HepG2 (cell line): ENCODE measurements around the gene CALHM5. TPM values are rescaled to one million over a fixed set of nuclear protein-coding genes. Genes with fewer than 3 reads are reported as not detected.

Experiments used
- FOXP1 ChIP-seq, 2 experiments: fragments of 450-650 bp in 1 of 2; IDR thresholded peaks; 2 replicates each; pipeline ENCODE4 v1.6.1; 2017 to 2018; ENCODE audit warnings: antibody characterized with exemption in 1 of 2
- HIC2 ChIP-seq: sonication (generic); formaldehyde crosslinking; IDR thresholded peaks from 2 replicates; pipeline ENCODE4 v1.9.0; 2022; ENCODE audit warnings: low read depth, missing genetic modification reagents
- ISL2 ChIP-seq: sonication (generic); formaldehyde crosslinking; IDR thresholded peaks from 2 replicates; pipeline ENCODE4 v1.5.0; 2020; ENCODE audit warnings: missing genetic modification reagents
- MED1 ChIP-seq: sonication (generic); formaldehyde crosslinking; IDR thresholded peaks from 2 replicates; pipeline ENCODE4 v1.4.0; 2020; ENCODE audit warnings: missing genetic modification reagents
- NCOR1 ChIP-seq: fragments of 200-600 bp; sonication (generic); IDR thresholded peaks from 2 replicates; pipeline ENCODE4 v1.7.0; 2017; ENCODE audit warnings: antibody characterized with exemption, low read length, borderline replicate concordance
- NR2F2 ChIP-seq: IDR thresholded peaks from 2 replicates; pipeline ENCODE4 v1.6.1; 2012; ENCODE audit warnings: low read depth, inconsistent platforms, borderline replicate concordance
- STAT5B ChIP-seq: sonication (generic); formaldehyde crosslinking; IDR thresholded peaks from 2 replicates; pipeline ENCODE4 v1.4.0; 2020; ENCODE audit warnings: missing genetic modification reagents
- TCF7 ChIP-seq: sonication (generic); IDR thresholded peaks from 2 replicates; pipeline ENCODE4 v1.6.1; 2016; ENCODE audit warnings: antibody characterized with exemption, low read depth
- XRCC5 ChIP-seq: fragments of 200-400 bp; formaldehyde crosslinking; optimal IDR thresholded peaks from 2 replicates; pipeline ENCODE3; 2017; ENCODE audit warnings: mild to moderate bottlenecking, low read length
- ZEB1 ChIP-seq: IDR thresholded peaks from 2 replicates; pipeline ENCODE4 v1.6.1; 2012; ENCODE audit warnings: mild to moderate bottlenecking, low read depth, inconsistent platforms; ENCODE audit not compliant: insufficient replicate concordance
- ZNF335 ChIP-seq: sonication (generic); formaldehyde crosslinking; IDR thresholded peaks from 2 replicates; pipeline ENCODE4 v1.4.0; 2020; ENCODE audit warnings: missing genetic modification reagents
- ZNF441 ChIP-seq: sonication (generic); formaldehyde crosslinking; IDR thresholded peaks from 2 replicates; pipeline ENCODE4 v1.7.0; 2021; ENCODE audit warnings: missing genetic modification reagents, borderline replicate concordance
- ZNF614 ChIP-seq: IDR thresholded peaks from 2 replicates; pipeline ENCODE4 v1.6.1; 2018; ENCODE audit warnings: missing biosample characterization, missing genetic modification reagents, inconsistent platforms, borderline replicate concordance
- ZNF703 ChIP-seq: sonication (generic); formaldehyde crosslinking; IDR thresholded peaks from 2 replicates; pipeline ENCODE4 v1.5.1; 2020; ENCODE audit warnings: missing genetic modification reagents, mild to moderate bottlenecking, moderate library complexity, borderline replicate concordance
- polyA plus RNA-seq, 8 experiments: library from polyadenylated mRNA; depleted of rRNA in 3 of 8; stranded (reverse) in 7 of 8; unstranded in 1 of 8; fragments of >200 nt; fragmentation: Illumina TruSeq in 4 of 8; extraction: Trizol in 4 of 8; gene quantifications; 2 replicates each; pipeline versions ENCODE4 v1.2.1 to v1.2.3, GENCODE V29; 2011 to 2016; ENCODE audit warnings: low read depth in 4 of 8, missing spikeins in 1 of 8, mixed read lengths in 1 of 8; ENCODE audit not compliant: insufficient read depth in 1 of 8
- total RNA-seq, 5 experiments: library from RNA; depleted of rRNA; stranded (reverse); fragments of >200 nt; fragmentation: Illumina TruSeq; extraction: Trizol; gene quantifications; 2 replicates each; pipeline ENCODE4 v1.2.3, GENCODE V29; 2016; ENCODE audit warnings: low read depth in 1 of 5
- TF ChIP-seq, protein P1 (sequence below): IDR thresholded peaks from 2 replicates; pipeline ENCODE4 v1.6.1; 2018; ENCODE audit warnings: missing genetic modification reagents, mild to moderate bottlenecking, missing compliant biosample characterization
- TF ChIP-seq, protein P2 (sequence below): IDR thresholded peaks from 2 replicates; pipeline ENCODE4 v1.4.0; 2020; ENCODE audit warnings: mild to moderate bottlenecking, missing genetic modification reagents
- TF ChIP-seq, protein P3 (sequence below): sonication (generic); formaldehyde crosslinking; IDR thresholded peaks from 2 replicates; pipeline ENCODE4 v1.4.0; 2020; ENCODE audit warnings: mild to moderate bottlenecking, missing genetic modification reagents, borderline replicate concordance

The CALHM5 gene
- total and polyA plus RNA-seq, 2 of the 13 experiments (the other 11 are each of a cell fraction or from before 2014, with no cell fraction given), result not detected

DNA sequence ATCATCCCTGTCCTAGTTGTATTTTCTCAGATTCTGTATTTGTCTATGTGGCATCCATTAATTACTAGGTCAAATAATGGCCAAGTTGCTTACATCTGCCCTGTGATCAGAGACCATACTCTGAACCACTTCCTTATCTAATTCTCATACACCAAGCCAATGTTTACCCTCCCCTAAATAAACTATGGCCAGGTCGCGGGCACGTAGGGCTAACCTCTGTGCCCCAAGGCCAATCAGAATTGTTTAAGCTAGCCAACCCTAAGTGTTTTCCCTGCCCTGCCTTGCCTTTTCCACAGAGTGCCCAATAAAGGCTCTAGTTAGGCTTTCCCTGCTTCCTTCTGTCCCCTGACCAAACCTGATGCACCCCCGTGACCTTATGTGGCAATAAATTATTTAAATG lies 39.4 kb downstream of the CALHM5 start (continued):
- TF ChIP-seq NR2F2, result peak; percentile 86; the same call in 1 of the 2 replicates
- no peak for TF ChIP-seq XRCC5
- TF ChIP-seq ZNF703, result no peak
- TF ChIP-seq, protein P1, sequence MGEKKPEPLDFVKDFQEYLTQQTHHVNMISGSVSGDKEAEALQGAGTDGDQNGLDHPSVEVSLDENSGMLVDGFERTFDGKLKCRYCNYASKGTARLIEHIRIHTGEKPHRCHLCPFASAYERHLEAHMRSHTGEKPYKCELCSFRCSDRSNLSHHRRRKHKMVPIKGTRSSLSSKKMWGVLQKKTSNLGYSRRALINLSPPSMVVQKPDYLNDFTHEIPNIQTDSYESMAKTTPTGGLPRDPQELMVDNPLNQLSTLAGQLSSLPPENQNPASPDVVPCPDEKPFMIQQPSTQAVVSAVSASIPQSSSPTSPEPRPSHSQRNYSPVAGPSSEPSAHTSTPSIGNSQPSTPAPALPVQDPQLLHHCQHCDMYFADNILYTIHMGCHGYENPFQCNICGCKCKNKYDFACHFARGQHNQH (CRISPR knock-in tag), result peak; percentile 63; the same call in 1 of the 2 replicates
- TF ChIP-seq ZEB1, result no peak
- peak; percentile 54; the same call in 1 of the 2 replicates for TF ChIP-seq ZNF335
- TF ChIP-seq, protein P2, sequence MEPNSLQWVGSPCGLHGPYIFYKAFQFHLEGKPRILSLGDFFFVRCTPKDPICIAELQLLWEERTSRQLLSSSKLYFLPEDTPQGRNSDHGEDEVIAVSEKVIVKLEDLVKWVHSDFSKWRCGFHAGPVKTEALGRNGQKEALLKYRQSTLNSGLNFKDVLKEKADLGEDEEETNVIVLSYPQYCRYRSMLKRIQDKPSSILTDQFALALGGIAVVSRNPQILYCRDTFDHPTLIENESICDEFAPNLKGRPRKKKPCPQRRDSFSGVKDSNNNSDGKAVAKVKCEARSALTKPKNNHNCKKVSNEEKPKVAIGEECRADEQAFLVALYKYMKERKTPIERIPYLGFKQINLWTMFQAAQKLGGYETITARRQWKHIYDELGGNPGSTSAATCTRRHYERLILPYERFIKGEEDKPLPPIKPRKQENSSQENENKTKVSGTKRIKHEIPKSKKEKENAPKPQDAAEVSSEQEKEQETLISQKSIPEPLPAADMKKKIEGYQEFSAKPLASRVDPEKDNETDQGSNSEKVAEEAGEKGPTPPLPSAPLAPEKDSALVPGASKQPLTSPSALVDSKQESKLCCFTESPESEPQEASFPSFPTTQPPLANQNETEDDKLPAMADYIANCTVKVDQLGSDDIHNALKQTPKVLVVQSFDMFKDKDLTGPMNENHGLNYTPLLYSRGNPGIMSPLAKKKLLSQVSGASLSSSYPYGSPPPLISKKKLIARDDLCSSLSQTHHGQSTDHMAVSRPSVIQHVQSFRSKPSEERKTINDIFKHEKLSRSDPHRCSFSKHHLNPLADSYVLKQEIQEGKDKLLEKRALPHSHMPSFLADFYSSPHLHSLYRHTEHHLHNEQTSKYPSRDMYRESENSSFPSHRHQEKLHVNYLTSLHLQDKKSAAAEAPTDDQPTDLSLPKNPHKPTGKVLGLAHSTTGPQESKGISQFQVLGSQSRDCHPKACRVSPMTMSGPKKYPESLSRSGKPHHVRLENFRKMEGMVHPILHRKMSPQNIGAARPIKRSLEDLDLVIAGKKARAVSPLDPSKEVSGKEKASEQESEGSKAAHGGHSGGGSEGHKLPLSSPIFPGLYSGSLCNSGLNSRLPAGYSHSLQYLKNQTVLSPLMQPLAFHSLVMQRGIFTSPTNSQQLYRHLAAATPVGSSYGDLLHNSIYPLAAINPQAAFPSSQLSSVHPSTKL, result peak; percentile 89
- TF ChIP-seq STAT5B (CRISPR knock-in tag), result no peak
- TF ChIP-seq TCF7, result peak; percentile 50
- TF ChIP-seq, protein P3, sequence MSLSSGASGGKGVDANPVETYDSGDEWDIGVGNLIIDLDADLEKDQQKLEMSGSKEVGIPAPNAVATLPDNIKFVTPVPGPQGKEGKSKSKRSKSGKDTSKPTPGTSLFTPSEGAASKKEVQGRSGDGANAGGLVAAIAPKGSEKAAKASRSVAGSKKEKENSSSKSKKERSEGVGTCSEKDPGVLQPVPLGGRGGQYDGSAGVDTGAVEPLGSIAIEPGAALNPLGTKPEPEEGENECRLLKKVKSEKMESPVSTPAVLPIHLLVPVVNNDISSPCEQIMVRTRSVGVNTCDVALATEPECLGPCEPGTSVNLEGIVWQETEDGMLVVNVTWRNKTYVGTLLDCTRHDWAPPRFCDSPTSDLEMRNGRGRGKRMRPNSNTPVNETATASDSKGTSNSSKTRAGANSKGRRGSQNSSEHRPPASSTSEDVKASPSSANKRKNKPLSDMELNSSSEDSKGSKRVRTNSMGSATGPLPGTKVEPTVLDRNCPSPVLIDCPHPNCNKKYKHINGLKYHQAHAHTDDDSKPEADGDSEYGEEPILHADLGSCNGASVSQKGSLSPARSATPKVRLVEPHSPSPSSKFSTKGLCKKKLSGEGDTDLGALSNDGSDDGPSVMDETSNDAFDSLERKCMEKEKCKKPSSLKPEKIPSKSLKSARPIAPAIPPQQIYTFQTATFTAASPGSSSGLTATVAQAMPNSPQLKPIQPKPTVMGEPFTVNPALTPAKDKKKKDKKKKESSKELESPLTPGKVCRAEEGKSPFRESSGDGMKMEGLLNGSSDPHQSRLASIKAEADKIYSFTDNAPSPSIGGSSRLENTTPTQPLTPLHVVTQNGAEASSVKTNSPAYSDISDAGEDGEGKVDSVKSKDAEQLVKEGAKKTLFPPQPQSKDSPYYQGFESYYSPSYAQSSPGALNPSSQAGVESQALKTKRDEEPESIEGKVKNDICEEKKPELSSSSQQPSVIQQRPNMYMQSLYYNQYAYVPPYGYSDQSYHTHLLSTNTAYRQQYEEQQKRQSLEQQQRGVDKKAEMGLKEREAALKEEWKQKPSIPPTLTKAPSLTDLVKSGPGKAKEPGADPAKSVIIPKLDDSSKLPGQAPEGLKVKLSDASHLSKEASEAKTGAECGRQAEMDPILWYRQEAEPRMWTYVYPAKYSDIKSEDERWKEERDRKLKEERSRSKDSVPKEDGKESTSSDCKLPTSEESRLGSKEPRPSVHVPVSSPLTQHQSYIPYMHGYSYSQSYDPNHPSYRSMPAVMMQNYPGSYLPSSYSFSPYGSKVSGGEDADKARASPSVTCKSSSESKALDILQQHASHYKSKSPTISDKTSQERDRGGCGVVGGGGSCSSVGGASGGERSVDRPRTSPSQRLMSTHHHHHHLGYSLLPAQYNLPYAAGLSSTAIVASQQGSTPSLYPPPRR (CRISPR knock-in tag), result peak; percentile 94
- TF ChIP-seq ZNF614 (CRISPR knock-in tag), result peak; percentile 61; the same call in 1 of the 2 replicates
- 0 out of 2 replicates have a peak, but pooled peaks have one; percentile 18 for TF ChIP-seq NCOR1
- peak; percentile 52 for TF ChIP-seq MED1
- peak; percentile 77 for TF ChIP-seq ISL2
- TF ChIP-seq FOXP1 (IDR thresholded peaks at IDR 0.05), result no peak
- peak; percentile 81 for TF ChIP-seq FOXP1 (CRISPR knock-in tag; IDR thresholded peaks at IDR 0.05)
- TF ChIP-seq ZNF441 (CRISPR knock-in tag), result peak; percentile 76; the same call in 1 of the 2 replicates
- peak; percentile 72; the same call in 1 of the 2 replicates for TF ChIP-seq HIC2 (CRISPR knock-in tag)
